HG03025 (cell line): ENCODE results near the gene C19orf67.
A peak's percentile ranks its signal among the peaks of the same experiment; 100 is the strongest.

ENCODE experiments used
- ATAC-seq: cut with Tn5 transposase; IDR thresholded peaks from one replicate; pipeline ENCODE4 v1.9.1; 2021; ENCODE audit warnings: mild to moderate bottlenecking, moderate library complexity; ENCODE audit not compliant: unreplicated experiment, low FRiP score

C19orf67 gene

GRCh38 chr19:14085309-14085995 is at the start of gene C19orf67:
Gene C19orf67, minus strand, starts transcription at chr19:14085783. Its CDS starts 156 bp downstream, at chr19:14085627.
- ATAC-seq, result no peak

DNA sequence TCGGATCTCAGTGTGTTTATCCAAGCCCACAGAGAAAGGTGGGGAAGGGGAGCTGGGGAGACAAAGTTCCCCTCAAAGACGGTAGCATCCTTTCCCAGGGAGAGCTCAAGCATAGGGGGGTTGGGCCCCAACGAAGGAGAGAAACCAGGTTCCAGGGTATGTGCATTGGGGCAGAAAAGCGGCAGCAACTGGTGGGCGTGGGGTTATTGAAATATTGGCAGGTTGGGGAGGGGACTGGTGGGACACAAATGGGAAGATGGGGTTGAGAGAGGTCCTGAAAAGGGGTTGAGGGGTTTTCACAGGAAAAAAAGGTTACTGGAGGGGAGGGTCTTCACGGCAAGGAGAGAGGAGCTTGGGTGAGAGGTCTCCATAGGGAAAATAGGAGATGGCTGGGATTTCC is 49.8 kb upstream of the C19orf67 start:
- ATAC-seq, result no peak

DNA sequence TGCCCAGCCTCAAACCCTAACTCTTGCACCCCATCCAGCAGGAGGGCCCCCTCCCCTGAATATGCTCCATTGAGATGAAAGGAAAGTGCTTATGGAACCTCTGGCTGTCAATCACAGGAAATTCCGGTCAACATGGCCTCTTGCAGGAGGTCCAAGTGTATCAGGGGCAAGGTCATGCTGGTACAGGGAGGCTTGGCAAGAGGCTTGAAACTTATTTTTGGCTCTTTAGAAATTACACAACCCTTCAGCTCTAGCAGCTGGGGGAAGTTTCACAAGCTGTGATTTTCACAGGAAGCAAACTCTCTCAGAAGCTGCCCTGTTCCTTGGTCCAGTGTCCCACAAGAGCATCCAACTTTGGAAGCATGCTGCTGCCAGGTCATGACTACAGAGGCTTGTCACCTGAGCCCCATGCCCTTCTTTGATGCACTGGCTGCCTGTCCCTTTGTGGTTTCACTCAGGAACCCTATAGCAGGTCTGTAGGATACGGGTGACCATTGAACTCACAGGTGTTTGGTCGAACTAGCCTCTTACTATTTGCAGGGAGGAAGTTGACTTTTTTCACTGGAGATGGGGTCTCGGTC is 42.4 kb upstream of the C19orf67 start:
- ATAC-seq, result no peak

DNA sequence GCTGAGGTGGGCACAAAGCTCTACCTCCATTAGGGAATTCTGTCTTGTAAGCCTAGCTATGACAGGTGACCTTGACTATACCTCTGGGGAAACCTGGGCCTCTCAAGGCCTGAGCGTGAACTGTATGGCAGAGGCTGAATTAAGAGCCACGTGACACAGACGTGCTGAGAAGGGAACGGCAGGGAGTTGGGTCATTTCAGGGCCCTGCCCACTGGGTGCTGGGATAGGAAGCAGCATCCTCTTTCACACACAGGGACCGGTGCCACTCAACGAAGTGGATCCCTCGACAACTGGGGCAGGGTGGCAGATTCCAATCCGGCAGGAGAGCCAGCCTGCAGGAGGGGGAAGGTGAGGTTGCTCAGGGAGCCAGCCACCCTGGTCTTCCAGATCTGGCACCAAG is 41.6 kb upstream of the C19orf67 start:
- no peak for ATAC-seq

DNA sequence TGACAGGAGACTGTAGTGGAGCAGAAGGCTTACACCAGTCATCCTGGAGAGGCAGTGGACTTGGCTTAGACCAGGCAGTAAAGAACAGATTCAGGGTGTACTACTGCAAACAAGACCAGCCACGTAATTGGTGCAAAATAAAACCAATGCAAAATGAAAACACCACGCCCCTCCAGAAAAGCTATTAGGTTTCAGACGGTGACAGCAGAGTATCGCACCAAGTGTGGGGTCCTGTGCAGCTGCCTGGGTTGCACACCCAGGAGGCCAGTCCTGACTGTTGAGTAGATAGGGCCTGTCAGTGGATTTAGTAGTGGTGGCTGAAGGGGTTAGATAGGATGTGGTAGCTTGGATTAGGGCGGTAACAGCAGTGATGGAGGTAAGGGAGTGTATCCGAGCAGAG is 37.3 kb upstream of the C19orf67 start:
- ATAC-seq, result no peak

- no peak for ATAC-seq
Measured at GRCh38 chr19:14120497-14120780, 34.9 kb upstream of the C19orf67 start.

DNA sequence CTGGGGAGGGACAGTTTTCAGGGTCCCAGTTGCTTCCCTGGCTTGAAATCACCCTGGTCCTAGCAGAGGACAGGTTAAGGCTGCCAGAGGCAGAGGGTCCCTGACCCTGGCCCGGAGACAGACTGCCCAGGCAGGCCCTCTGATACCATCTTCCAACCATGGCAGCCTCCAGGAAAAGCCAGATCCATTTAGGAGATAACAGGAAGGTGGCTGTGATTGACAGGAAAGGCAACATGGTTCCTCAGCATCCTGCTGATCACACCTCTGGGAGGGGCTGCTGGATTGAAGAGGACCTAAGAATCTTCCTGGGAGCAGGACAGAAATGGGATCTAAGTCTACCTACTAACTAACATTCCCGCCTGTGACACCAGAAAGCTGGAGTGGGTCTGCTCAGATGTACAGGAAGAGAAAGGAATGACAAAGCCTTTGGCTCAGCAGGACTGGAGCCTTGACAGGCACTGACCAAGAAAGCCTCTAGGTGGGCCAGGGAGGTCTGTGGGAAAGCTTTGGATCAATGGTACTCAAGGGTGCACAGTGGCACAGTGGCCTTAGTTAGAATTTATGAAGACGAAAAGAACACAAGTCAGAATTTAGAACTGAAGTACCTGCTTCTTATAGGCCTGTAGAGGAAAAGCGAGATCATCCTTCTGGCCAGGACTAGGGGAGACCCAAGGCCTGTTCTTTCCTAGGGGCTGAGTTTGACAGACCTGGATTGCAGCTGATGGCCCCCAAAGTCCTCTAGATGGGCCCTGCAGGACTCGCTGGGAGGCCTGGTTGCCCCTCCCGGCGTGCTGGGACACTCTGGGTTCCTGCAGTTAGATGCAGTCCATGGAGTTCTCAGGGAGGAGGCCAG is 34.3 kb upstream of the C19orf67 start:
- no peak for ATAC-seq

- ATAC-seq, result no peak
Measured at GRCh38 chr19:14119146-14119545, 33.6 kb upstream of the C19orf67 start.

DNA sequence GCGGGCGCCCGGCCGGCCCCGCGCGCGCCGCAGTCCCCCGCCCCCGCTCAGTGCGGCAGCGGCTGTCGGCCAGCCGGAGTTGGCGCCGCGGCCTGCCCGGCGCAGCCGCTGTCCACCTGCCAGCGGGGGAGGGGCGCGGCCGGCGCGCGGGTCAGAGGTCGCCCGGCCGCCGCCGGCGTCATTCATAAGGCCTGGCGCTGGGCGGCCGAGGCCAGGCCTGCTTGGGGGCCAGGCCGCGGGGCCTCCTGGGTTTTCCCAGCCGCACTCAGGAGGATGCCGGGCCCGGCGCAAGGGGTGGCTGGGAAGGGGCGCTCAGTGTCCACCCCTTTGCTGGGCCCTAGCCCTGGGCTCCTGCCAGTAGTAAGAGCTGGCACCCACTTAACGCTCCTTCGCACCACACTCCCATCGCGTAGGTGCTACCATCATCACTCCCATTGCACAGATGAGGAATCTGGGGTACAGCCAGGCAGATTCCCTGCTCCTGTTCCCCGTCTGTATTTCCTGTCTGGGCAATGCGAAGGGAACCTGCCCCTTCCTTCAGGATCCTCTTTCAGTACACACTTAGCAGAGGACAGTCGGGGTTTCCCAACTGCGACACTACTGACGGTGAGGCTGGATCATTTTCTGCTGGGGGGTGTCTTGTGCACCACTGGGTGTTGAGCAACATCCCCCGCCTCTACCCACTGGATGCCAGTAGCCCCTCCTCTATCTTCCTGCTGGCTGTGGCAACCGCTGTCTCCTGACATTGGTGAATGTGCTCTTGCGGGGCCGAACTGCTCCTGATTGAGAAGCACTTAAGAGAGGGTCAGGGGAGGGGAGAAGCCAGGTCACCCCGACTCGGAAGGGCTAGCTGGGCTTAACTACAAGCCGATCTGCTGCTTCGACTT is 32.8 kb upstream of the C19orf67 start:
- ATAC-seq, result peak; percentile 23

DNA sequence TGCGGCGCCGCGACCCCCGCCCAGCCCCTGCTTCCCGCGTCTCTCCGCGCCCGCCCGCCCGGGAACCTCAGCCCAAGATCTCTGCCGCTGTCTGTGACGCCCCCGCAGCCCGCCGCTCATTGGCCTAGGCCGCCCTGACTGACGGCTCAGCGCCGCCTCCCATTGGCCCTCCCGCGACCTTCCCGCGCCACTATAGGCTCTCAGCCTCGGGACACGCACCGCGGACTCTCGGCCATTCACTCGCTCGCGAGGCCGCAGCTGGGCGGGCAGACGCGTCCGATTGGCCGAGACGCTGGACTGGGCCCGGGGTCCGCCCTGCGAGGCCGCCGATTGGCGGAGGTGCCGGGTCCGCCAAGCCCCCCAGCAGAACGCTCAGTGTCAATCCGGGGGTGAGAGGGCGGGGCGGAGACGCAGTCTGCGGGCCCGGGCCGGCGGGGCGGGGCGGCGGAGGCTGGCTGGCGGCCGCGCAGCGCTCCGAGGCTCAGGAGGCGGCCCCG is 32.1 kb upstream of the C19orf67 start, which contains the start of gene PRKACA:
PRKACA (minus strand) TSS at position 95 of the 497 bp plus-strand sequence. CDS start 215 bp downstream, outside the sequence.
- peak; percentile 83 for ATAC-seq

- ATAC-seq, result peak; percentile 17
Measured at GRCh38 chr19:14116918-14117578, 31.5 kb upstream of the C19orf67 start.

- ATAC-seq, result no peak
Measured at GRCh38 chr19:14116525-14116917, 30.9 kb upstream of the C19orf67 start.

GRCh38 chr19:14115756-14116155 is 30.2 kb upstream of the C19orf67 start:
- ATAC-seq, result no peak

DNA sequence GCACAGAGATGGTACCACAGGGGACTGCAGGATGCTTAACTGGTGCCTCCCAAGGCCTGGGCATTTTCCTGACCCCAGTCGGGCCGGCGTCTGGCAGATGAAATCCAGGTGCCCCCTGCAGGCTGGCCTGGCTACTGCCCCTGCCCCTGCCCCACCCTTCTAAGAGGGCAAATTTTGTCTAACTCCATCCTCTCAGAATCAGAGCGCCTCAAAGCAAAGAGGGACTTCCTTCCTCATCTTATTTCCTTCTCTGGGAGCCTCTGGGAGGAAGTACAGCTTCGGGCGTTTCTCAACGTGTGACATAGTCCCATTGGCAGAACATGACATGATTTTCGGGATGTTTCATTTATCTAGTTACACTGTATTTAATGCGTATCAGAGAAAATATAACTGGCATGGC is 29.3 kb upstream of the C19orf67 start:
- no peak for ATAC-seq

DNA sequence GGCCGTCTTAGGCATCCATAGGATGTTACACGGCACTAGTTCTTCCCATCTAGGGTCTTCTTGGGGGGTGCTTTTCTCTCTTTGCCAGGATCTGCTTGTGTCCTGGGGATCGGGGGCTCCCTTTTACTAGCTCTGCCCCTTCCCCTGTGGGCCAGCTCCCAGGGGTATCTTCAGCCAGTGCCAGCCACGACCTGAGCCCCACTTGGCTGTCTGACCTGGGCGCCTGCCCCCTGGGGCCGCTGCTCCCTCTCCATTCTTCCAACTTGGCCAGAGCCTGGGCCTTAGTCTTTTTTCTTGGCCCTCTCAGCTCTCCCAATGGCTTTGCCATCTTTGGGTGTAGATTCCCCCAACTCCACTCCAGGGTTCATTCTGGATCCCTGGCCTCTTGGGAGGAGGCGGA is 28.9 kb upstream of the C19orf67 start:
- ATAC-seq, result no peak

- ATAC-seq, result no peak
Measured at GRCh38 chr19:14113762-14114414, 28.3 kb upstream of the C19orf67 start.

- ATAC-seq, result no peak
Measured at GRCh38 chr19:14112809-14113385, 27.3 kb upstream of the C19orf67 start.

- ATAC-seq, result no peak
Measured at GRCh38 chr19:14112051-14112808, 26.6 kb upstream of the C19orf67 start.
